Thoracic aorta (tissue), 2 donors: Measurements from ENCODE around the gene HERC3. TPM values are rescaled to one million over a fixed set of nuclear protein-coding genes. Genes with fewer than 3 reads are reported as not detected.
A peak's percentile ranks its signal among the peaks of the same experiment; 100 is the strongest.

Experiments used
- ATAC-seq: fragments of 150-250 bp; one replicate; pipeline ENCODE4 v1.8.0; 2017; ENCODE audit warnings: low read depth; ENCODE audit not compliant: insufficient number of reproducible peaks, low FRiP score
- DNase-seq: peaks from one replicate; pipeline ENCODE4 v3.0.0-alpha.2; 2020; ENCODE audit warnings: low spot score
- H3K27ac ChIP-seq, 2 donors: fragments of 200-600 bp; sonication (generic); 1 replicate in 1 of 2; 2 replicates in 1 of 2; pipeline ENCODE4 v1.5.1; 2016; ENCODE audit warnings: mild to moderate bottlenecking in 2 of 2, moderate library complexity in 2 of 2
- H3K27me3 ChIP-seq: fragments of 200-600 bp; sonication (generic); replicated peaks from 2 replicates; pipeline ENCODE4 v1.6.0; 2016; ENCODE audit warnings: mild to moderate bottlenecking; ENCODE audit not compliant: insufficient read depth
- H3K36me3 ChIP-seq: fragments of 200-600 bp; sonication (generic); one replicate; pipeline ENCODE4 v1.5.1; 2016
- H3K4me1 ChIP-seq, 2 donors: fragments of 200-600 bp; sonication (generic); 1 replicate in 1 of 2; 2 replicates in 1 of 2; pipeline versions ENCODE4 v1.5.1 to v1.6.0; 2016; ENCODE audit warnings: low read depth in 2 of 2, mild to moderate bottlenecking in 1 of 2; ENCODE audit not compliant: control insufficient read depth in 1 of 2
- H3K4me3 ChIP-seq: fragments of 200-600 bp; sonication (generic); 2 replicates; pipeline ENCODE4 v1.5.1; 2016; ENCODE audit warnings: mild to moderate bottlenecking
- H3K9me3 ChIP-seq: fragments of 200-600 bp; sonication (generic); 2 replicates; pipeline ENCODE4 v1.5.1; 2016
- CTCF ChIP-seq: fragments of 200-600 bp; sonication (generic); IDR thresholded peaks from one replicate; pipeline ENCODE4 v1.5.1; 2019; ENCODE audit warnings: antibody characterized with exemption
- total RNA-seq, 2 donors: library from RNA; depleted of rRNA; stranded (reverse); fragments of >200 nt; gene quantifications; one replicate each; pipeline versions ENCODE4 v1.1.0 to v1.2.3, GENCODE V29; 2016

Gene HERC3
- total RNA-seq, 2 donors from 2014 or later, result 34.5 to 51.4 TPM

DNA sequence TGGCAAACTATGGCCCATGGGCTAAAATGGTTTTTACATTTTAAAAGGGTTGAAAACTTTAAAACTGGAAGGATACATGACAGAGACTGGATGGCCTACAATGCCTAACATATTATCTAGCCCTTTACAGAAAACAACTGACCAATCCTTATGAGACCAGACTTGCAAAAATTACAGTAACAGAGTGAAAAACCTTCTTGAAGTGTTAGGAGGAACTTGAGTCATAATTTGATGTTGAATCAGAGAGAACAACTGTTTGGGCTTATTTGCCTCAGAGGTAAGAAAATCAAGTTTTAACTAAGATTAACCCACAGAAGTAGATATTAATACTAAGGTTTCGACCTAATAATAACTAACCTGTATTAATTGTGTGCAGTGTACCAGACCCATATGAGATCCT is 117.7 kb downstream of the HERC3 start:
- ATAC-seq, result no peak
- no peaks in the 10 kb centered on the region for H3K9me3 ChIP-seq
- no peak for TF ChIP-seq CTCF
- H3K4me3 ChIP-seq, result no peak overlapping the region
- peaks cover 5 to 19% of the 10 kb centered on the region in 2 donors for H3K4me1 ChIP-seq
- H3K27ac ChIP-seq, result no peak overlapping the region
- DNase-seq, result no peak
- no peaks in the 10 kb centered on the region for H3K27me3 ChIP-seq
- peaks cover 15% of the 10 kb centered on the region for H3K36me3 ChIP-seq

- H3K36me3 ChIP-seq, result peaks cover 21% of the 10 kb centered on the region
- DNase-seq, result no peak
- no peak overlapping the region for H3K4me3 ChIP-seq
- H3K4me1 ChIP-seq, result no peaks in the 10 kb centered on the region
- TF ChIP-seq CTCF, result no peak
- ATAC-seq, result no peak
- H3K27ac ChIP-seq, result no peak overlapping the region
- H3K27me3 ChIP-seq, result no peaks in the 10 kb centered on the region
- H3K9me3 ChIP-seq, result peaks cover 14% of the 10 kb centered on the region
These were observed 121.5 kb downstream of the HERC3 start for GRCh38 chr4:88713782-88714181.

- H3K9me3 ChIP-seq, result peaks cover 14% of the 10 kb centered on the region
- ATAC-seq (no peak), DNase-seq (no peak)
- peaks cover 6% of the 10 kb centered on the region for H3K36me3 ChIP-seq
- peaks cover 26 to 30% of the 10 kb centered on the region in 2 donors for H3K4me1 ChIP-seq
- no peaks in the 10 kb centered on the region for H3K27me3 ChIP-seq
- no peak for TF ChIP-seq CTCF
- no peak overlapping the region for H3K4me3 ChIP-seq
- no peak overlapping the region for H3K27ac ChIP-seq
These were observed 125.8 kb downstream of the HERC3 start for GRCh38 chr4:88718098-88718497.

- DNase-seq (no peak), ATAC-seq (no peak)
- H3K4me1 ChIP-seq, result peaks cover 26 to 42% of the 10 kb centered on the region in 2 donors
- TF ChIP-seq CTCF, result no peak
- no peak overlapping the region for H3K27ac ChIP-seq
- H3K9me3 ChIP-seq, result peaks cover 14% of the 10 kb centered on the region
- H3K4me3 ChIP-seq, result no peak overlapping the region
- H3K36me3 ChIP-seq, result peaks cover 6% of the 10 kb centered on the region
- H3K27me3 ChIP-seq, result no peaks in the 10 kb centered on the region
These were observed 127.1 kb downstream of the HERC3 start for GRCh38 chr4:88719381-88719780.

DNA sequence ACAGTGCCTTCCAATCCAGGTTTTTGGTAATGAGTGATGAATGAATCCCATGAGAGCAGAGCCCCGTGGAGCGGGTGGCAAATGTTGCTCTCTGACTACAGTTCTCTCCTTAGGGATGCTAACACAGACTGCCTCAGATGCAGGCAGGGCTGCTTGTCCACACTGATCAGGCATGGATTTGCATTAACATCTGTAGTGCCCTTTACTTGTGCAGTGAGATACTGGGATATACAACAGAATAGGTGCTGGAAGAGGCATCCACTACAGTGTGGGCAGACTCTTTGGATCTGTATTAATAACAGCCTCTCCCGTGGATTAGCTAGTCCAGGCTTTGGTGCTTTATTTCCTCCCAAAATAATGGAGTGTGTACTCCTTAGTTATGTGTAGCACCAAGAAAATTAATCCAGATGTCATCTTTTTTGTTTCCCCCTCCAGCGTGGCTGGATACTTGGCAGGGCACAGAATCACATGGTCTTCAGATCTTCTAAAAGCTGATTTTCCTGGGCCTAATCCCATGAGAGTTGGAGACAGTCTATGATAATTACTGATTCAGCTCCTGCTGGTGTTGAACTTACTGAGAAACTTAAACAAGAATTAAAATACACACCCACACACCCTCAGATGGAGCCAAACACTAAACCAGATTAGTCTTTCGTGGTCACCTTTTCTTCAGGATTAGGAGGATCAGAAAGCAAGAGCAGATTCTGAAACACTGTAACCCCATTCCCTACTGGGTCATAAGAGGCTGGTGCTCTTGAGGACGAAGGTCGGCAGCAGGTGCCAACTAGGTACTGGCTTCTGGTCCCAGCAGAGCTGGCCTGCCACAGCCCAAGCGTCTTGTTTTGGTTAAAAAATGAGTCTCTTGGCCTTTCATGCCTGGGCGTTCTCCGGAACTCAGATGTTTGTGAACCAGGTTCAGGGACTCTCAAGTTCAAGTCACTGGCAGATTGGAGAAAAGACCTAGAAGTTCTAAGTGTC is 128.5 kb downstream of the HERC3 start:
- H3K36me3 ChIP-seq, result peaks cover 16% of the 10 kb centered on the region
- H3K27ac ChIP-seq, result peak overlapping the region; percentile 52 to 63
- no peaks in the 10 kb centered on the region for H3K27me3 ChIP-seq
- no peak for DNase-seq
- H3K4me3 ChIP-seq, result no peak overlapping the region
- peaks cover 26 to 48% of the 10 kb centered on the region in 2 donors for H3K4me1 ChIP-seq
- ATAC-seq, result no peak
- no peak for TF ChIP-seq CTCF
- peaks cover 14% of the 10 kb centered on the region for H3K9me3 ChIP-seq
